GM19397 (cell line): ENCODE data around the gene SERINC5.
"Not testable (repeated sequence)": the region's sequence is repeated elsewhere in the genome, so short reads cannot be mapped to it uniquely, and the experiment has no call there.

Experiments used
- ATAC-seq: cut with Tn5 transposase; IDR thresholded peaks from one replicate; pipeline ENCODE4 v1.9.1; 2021; ENCODE audit warnings: mild to moderate bottlenecking, moderate library complexity; ENCODE audit not compliant: unreplicated experiment

The SERINC5 gene

GRCh38 chr5:80255811-80256712 is at the start of gene SERINC5:
Gene SERINC5 (minus strand): TSS chr5:80256048. CDS start chr5:80255922, 126 bp downstream.
- ATAC-seq: peak; percentile 85

GRCh38 chr5:80302636-80303035 is 46.8 kb upstream of the SERINC5 start:
- ATAC-seq: no peak

GRCh38 chr5:80301342-80301741 is 45.5 kb upstream of the SERINC5 start:
- not testable (repeated sequence) for ATAC-seq

- ATAC-seq: not testable (repeated sequence)
Measured at GRCh38 chr5:80300796-80301195, 44.9 kb upstream of the SERINC5 start.

GRCh38 chr5:80300125-80300524 is 44.3 kb upstream of the SERINC5 start:
- no peak for ATAC-seq

- ATAC-seq: no peak
Measured at GRCh38 chr5:80299601-80300000, 43.8 kb upstream of the SERINC5 start.

- no peak for ATAC-seq
Measured at GRCh38 chr5:80296121-80296520, 40.3 kb upstream of the SERINC5 start.

GRCh38 chr5:80291761-80292160 is 35.9 kb upstream of the SERINC5 start:
- ATAC-seq: no peak

- no peak for ATAC-seq
Measured at GRCh38 chr5:80289320-80289719, 33.5 kb upstream of the SERINC5 start.

GRCh38 chr5:80288177-80288576 is 32.3 kb upstream of the SERINC5 start:
- ATAC-seq: no peak

GRCh38 chr5:80284720-80285119 is 28.9 kb upstream of the SERINC5 start:
- ATAC-seq: no peak

- ATAC-seq: no peak
Measured at GRCh38 chr5:80283360-80283759, 27.5 kb upstream of the SERINC5 start.

GRCh38 chr5:80282054-80282453 is 26.2 kb upstream of the SERINC5 start:
- no peak for ATAC-seq

GRCh38 chr5:80277191-80277590 is 21.3 kb upstream of the SERINC5 start:
- no peak for ATAC-seq

- no peak for ATAC-seq
Measured at GRCh38 chr5:80276186-80276585, 20.3 kb upstream of the SERINC5 start.

- ATAC-seq: no peak
Measured at GRCh38 chr5:80275347-80275746, 19.5 kb upstream of the SERINC5 start.

- ATAC-seq: not testable (repeated sequence)
Measured at GRCh38 chr5:80270543-80270942, 14.7 kb upstream of the SERINC5 start.

GRCh38 chr5:80269991-80270438 is 14.2 kb upstream of the SERINC5 start:
- no peak for ATAC-seq

GRCh38 chr5:80268916-80269315 is 13.1 kb upstream of the SERINC5 start:
- no peak for ATAC-seq

- no peak for ATAC-seq
Measured at GRCh38 chr5:80266566-80266965, 10.7 kb upstream of the SERINC5 start.

- no peak for ATAC-seq
Measured at GRCh38 chr5:80260461-80260860, 4.6 kb upstream of the SERINC5 start.

- no peak for ATAC-seq
Measured at GRCh38 chr5:80259511-80260203, 3.8 kb upstream of the SERINC5 start.
